H1 (cell line): ENCODE measurements around the gene IL17REL. TPM values are rescaled to one million over a fixed set of nuclear protein-coding genes. Genes with fewer than 3 reads are reported as not detected.

Experiments used
- CTCF ChIA-PET: fragments of 300-600 bp; sonication (Branson Sonifier 250); formaldehyde crosslinking; loops from one replicate; lab custom pipeline; 2021; ENCODE audit not compliant: partially characterized antibody; lab: Charles Lee
- POLR2A ChIA-PET: fragments of 300-600 bp; sonication (Branson Sonifier 250); formaldehyde crosslinking; loops from one replicate; lab custom pipeline; 2021; ENCODE audit warnings: inconsistent platforms; ENCODE audit not compliant: partially characterized antibody; lab: Charles Lee
- DNase-seq, 2 experiments: peaks; one replicate each; pipeline versions ENCODE4 v3.0.0 to v3.0.0-alpha.2; 2010 to 2022; ENCODE audit warnings: low spot score in 2 of 2, low read depth in 1 of 2, mixed read lengths in 1 of 2
- FAIRE-seq: peaks from 2 replicates; lab custom pipeline; 2011; peaks lifted over from hg19 to GRCh38; lab: Jason Lieb, UNC
- H2AFZ ChIP-seq: 2 replicates; pipeline ENCODE4 v1.8.1; 2012; ENCODE audit warnings: low read length, inconsistent platforms
- H2AK5ac ChIP-seq: 2 replicates; pipeline ENCODE4 v1.6.1; 2013; ENCODE audit warnings: low read depth, low read length
- H2BK120ac ChIP-seq: replicated peaks from 2 replicates; pipeline ENCODE3; 2013; ENCODE audit warnings: low read depth, low read length, inconsistent platforms
- H2BK12ac ChIP-seq: 2 replicates; pipeline ENCODE4 v1.6.1; 2013; ENCODE audit warnings: low read depth, low read length
- H2BK15ac ChIP-seq: 2 replicates; pipeline ENCODE4 v1.6.1; 2013; ENCODE audit warnings: low read length
- H2BK20ac ChIP-seq: 2 replicates; pipeline ENCODE4 v1.6.1; 2013; ENCODE audit warnings: low read length
- H2BK5ac ChIP-seq: 2 replicates; pipeline ENCODE4 v1.6.1; 2013; ENCODE audit warnings: low read depth, low read length
- H3K14ac ChIP-seq: 2 replicates; pipeline ENCODE4 v1.6.1; 2013; ENCODE audit warnings: inconsistent platforms; ENCODE audit not compliant: insufficient read length
- H3K18ac ChIP-seq: 2 replicates; pipeline ENCODE4 v1.6.1; 2013; ENCODE audit warnings: low read length; ENCODE audit errors: extremely low read depth
- H3K23ac ChIP-seq: 2 replicates; pipeline ENCODE4 v1.6.1; 2013; ENCODE audit warnings: inconsistent platforms; ENCODE audit not compliant: insufficient read length
- H3K23me2 ChIP-seq: 2 replicates; pipeline ENCODE4 v1.6.1; 2013; ENCODE audit warnings: low read depth, low read length
- H3K27ac ChIP-seq: 2 replicates; pipeline ENCODE4 v1.6.1; 2011; ENCODE audit warnings: low read depth, low read length, inconsistent platforms
- H3K27me3 ChIP-seq, 4 experiments: replicated peaks in 1 of 4; 1 replicate in 1 of 4; 2 replicates in 3 of 4; pipeline versions ENCODE4 v1.6.1 to v1.8.1; 2011 to 2013; ENCODE audit warnings: low read length in 3 of 4, mild to moderate bottlenecking in 3 of 4, inconsistent platforms in 2 of 4, mixed read lengths in 2 of 4, moderate library complexity in 1 of 4; ENCODE audit not compliant: control insufficient read depth in 3 of 4, insufficient read depth in 3 of 4; ENCODE audit errors: extremely low read depth in 1 of 4
- H3K36me3 ChIP-seq, 4 experiments: 2 replicates each; pipeline versions ENCODE4 v1.6.1 to v1.8.1; 2011 to 2013; ENCODE audit warnings: mild to moderate bottlenecking in 4 of 4, low read length in 3 of 4, moderate library complexity in 2 of 4, control low read depth in 1 of 4, inconsistent platforms in 1 of 4; ENCODE audit not compliant: insufficient read depth in 4 of 4, control insufficient read depth in 2 of 4
- H3K4ac ChIP-seq: replicated peaks from 2 replicates; pipeline ENCODE3; 2013; ENCODE audit warnings: low read length, low read depth, mixed read lengths, inconsistent platforms; ENCODE audit not compliant: insufficient read length
- H3K4me1 ChIP-seq, 4 experiments: replicated peaks in 1 of 4; 1 replicate in 1 of 4; 2 replicates in 3 of 4; pipeline versions ENCODE4 v1.6.1 to v1.8.1; 2011 to 2013; ENCODE audit warnings: low read length in 3 of 4, inconsistent platforms in 2 of 4, mixed read lengths in 1 of 4; ENCODE audit not compliant: insufficient read depth in 4 of 4, control insufficient read depth in 3 of 4
- H3K4me2 ChIP-seq, 2 experiments: 2 replicates each; pipeline versions ENCODE4 v1.6.1 to v1.8.1; 2011 to 2013; ENCODE audit warnings: low read depth in 2 of 2, low read length in 2 of 2, control low read depth in 1 of 2, inconsistent platforms in 1 of 2, mild to moderate bottlenecking in 1 of 2; ENCODE audit not compliant: insufficient read depth in 1 of 2
- H3K4me3 ChIP-seq, 4 experiments: fragments of 200-600, 300-600 bp in 1 of 4; sonication (generic), shearing (Covaris generic), sonication (Bioruptor Twin) in 1 of 4; 2 replicates each; pipeline versions ENCODE4 v1.5.1 to v1.8.1; 2011 to 2016; ENCODE audit warnings: low read length in 4 of 4, low read depth in 3 of 4, control low read depth in 2 of 4, inconsistent platforms in 2 of 4, mild to moderate bottlenecking in 2 of 4, mixed read lengths in 1 of 4, moderate library complexity in 1 of 4; ENCODE audit not compliant: insufficient read depth in 2 of 4; ENCODE audit errors: extremely low read depth in 1 of 4
- H3K56ac ChIP-seq: replicated peaks from 2 replicates; pipeline ENCODE3; 2013; ENCODE audit warnings: low read depth, mild to moderate bottlenecking, mixed read lengths, low read length, inconsistent platforms; ENCODE audit not compliant: insufficient read length
- H3K79me1 ChIP-seq: 2 replicates; pipeline ENCODE4 v1.6.1; 2013; ENCODE audit warnings: low read depth, low read length, control low read depth
- H3K79me2 ChIP-seq, 2 experiments: 2 replicates each; pipeline versions ENCODE4 v1.6.1 to v1.8.1; 2012 to 2013; ENCODE audit warnings: low read length in 2 of 2, mild to moderate bottlenecking in 2 of 2, inconsistent platforms in 1 of 2; ENCODE audit not compliant: insufficient read depth in 2 of 2, control insufficient read depth in 1 of 2
- H3K9ac ChIP-seq, 4 experiments: replicated peaks in 1 of 4; 1 replicate in 1 of 4; 2 replicates in 3 of 4; pipeline versions ENCODE4 v1.6.1 to v1.8.1; 2011 to 2013; ENCODE audit warnings: low read depth in 3 of 4, low read length in 3 of 4, control low read depth in 2 of 4, mild to moderate bottlenecking in 2 of 4, moderate library complexity in 2 of 4, inconsistent platforms in 1 of 4; ENCODE audit errors: extremely low read depth in 1 of 4
- H3K9me3 ChIP-seq, 2 experiments: 2 replicates each; pipeline versions ENCODE4 v1.6.1 to v1.8.1; 2012 to 2013; ENCODE audit warnings: mild to moderate bottlenecking in 2 of 2, moderate library complexity in 2 of 2, control low read depth in 1 of 2, inconsistent platforms in 1 of 2, low read depth in 1 of 2, low read length in 1 of 2, mixed read lengths in 1 of 2; ENCODE audit not compliant: insufficient read depth in 2 of 2
- H4K20me1 ChIP-seq, 2 experiments: replicated peaks in 1 of 2; 2 replicates each; pipeline versions ENCODE3 to v1.8.1; 2011 to 2013; ENCODE audit warnings: inconsistent platforms in 2 of 2, low read length in 2 of 2, mild to moderate bottlenecking in 1 of 2; ENCODE audit not compliant: insufficient read depth in 2 of 2, control insufficient read depth in 1 of 2
- H4K5ac ChIP-seq: 2 replicates; pipeline ENCODE4 v1.6.1; 2013; ENCODE audit warnings: low read length, low read depth, mixed read lengths, inconsistent platforms; ENCODE audit not compliant: insufficient read length
- H4K8ac ChIP-seq: 2 replicates; pipeline ENCODE4 v1.8.0; 2013; ENCODE audit warnings: mild to moderate bottlenecking, moderate library complexity, low read length, inconsistent platforms; ENCODE audit not compliant: insufficient read depth; ENCODE audit errors: extremely low read depth
- H4K91ac ChIP-seq: replicated peaks from 2 replicates; pipeline ENCODE3; 2013; ENCODE audit warnings: low read length, mixed read lengths, inconsistent platforms; ENCODE audit not compliant: insufficient read length
- EGR1 ChIP-seq: IDR thresholded peaks from 2 replicates; pipeline ENCODE4 v1.6.1; 2011; ENCODE audit warnings: low read depth, low read length, borderline replicate concordance
- FOSL1 ChIP-seq: IDR thresholded peaks from 2 replicates; pipeline ENCODE4 v1.6.1; 2011; ENCODE audit warnings: mild to moderate bottlenecking, low read depth, low read length, moderate library complexity; ENCODE audit not compliant: insufficient read depth
- GABPA ChIP-seq: IDR thresholded peaks from 2 replicates; pipeline ENCODE4 v1.6.1; 2011; ENCODE audit warnings: mild to moderate bottlenecking, low read length, moderate library complexity, borderline replicate concordance; ENCODE audit not compliant: insufficient read depth
- RNF2 ChIP-seq: fragments of 200-900, 300-1000 bp; sonication (generic); IDR thresholded peaks from 2 replicates; pipeline ENCODE4 v1.7.1; 2016; ENCODE audit warnings: borderline replicate concordance, low read depth, mild to moderate bottlenecking, antibody characterized with exemption, low read length; ENCODE audit not compliant: poor library complexity, severe bottlenecking; ENCODE audit errors: missing control alignments
- SUZ12 ChIP-seq: fragments of 200-600 bp; sonication (generic); IDR thresholded peaks from 2 replicates; pipeline ENCODE4 v1.6.1; 2012; ENCODE audit warnings: mild to moderate bottlenecking, inconsistent platforms, low read length, moderate library complexity, mixed read lengths
- USF2 ChIP-seq: IDR thresholded peaks from 2 replicates; pipeline ENCODE4 v1.6.1; 2011; ENCODE audit warnings: low read length, improper control_type of control experiment
- WGBS, 2 experiments: shearing (Covaris generic) in 1 of 2; methylation state at CpG; one replicate each; pipeline versions ENCODE4 v1.1.6 to v1.1.7; 2013 to 2015; ENCODE audit warnings: low lambda C conversion rate in 2 of 2, mixed read lengths in 2 of 2, inconsistent platforms in 1 of 2, low coverage in 1 of 2, missing lambda C conversion rate in 1 of 2; ENCODE audit not compliant: insufficient replicate concordance in 2 of 2, insufficient coverage in 1 of 2, insufficient read length in 1 of 2; ENCODE audit errors: extremely low coverage in 1 of 2, missing lambda C conversion rate in 1 of 2; 5-methylcytosine and 5-hydroxymethylcytosine counted together
- polyA plus RNA-seq, 7 experiments: library from polyadenylated mRNA; depleted of rRNA in 3 of 7; stranded (reverse) in 5 of 7; unstranded in 2 of 7; fragments of >200 nt in 5 of 7; fragments of 200-250 nt in 2 of 7; gene quantifications; 1 replicate in 5 of 7; 2 replicates in 1 of 7; 4 replicates in 1 of 7; pipeline versions ENCODE4 v1.2.1 to v1.2.3, GENCODE V29; 2011 to 2013; ENCODE audit warnings: missing spikeins in 2 of 7, mixed read lengths in 2 of 7
- total RNA-seq: library from RNA; stranded (reverse); fragmentation: NEBNext Ultra II Directional; extraction: Animal tissue kit (Norgen Biotek cat#: 25700); gene quantifications from 2 replicates; pipeline ENCODE4 v1.2.1, GENCODE V29; 2021

IL17REL gene
- total and polyA plus RNA-seq, 2 of the 8 experiments (the other 6 are each of a cell fraction or from before 2014, with no cell fraction given), result 0.15 to 0.20 TPM

DNA sequence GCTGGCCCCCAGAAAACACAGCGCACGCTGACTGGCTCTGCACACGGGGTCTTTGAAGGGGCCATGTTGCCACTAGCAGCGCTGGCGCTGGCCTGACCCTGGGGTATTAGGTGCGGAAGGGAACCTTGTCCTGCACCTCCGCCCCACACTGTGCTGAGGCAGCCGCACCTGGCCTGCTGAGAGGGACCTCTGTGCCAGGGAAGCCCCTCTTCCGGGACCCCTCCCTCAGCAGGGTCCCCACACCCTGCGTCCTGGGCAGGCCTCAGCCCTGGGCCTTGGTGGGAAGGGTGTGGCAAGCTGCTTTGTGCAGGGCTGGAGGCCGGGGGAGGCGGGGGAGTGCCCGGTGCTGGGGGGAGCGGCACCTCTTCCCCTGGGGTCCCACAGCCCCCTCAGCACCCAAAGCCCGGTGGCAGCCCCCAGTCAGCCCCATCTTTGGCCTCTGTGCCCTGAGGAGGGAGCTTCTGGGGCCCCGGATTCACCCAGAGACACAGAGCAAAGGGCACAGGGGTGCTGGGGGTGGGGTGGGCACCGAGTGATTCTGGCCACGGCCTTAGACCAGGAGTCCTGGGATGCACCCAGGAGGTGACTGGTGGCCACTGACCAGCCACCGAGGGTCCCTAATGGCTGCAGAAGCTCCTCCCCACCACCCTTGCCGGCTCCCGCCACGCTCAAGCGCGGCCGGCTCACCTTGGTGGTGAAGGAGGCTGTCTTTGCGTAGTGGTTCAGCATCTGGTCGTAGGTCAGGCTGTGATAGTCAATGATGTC lies 34.1 kb upstream of the IL17REL start:
- no peak overlapping the region for H3K4me2 ChIP-seq
- no peak overlapping the region for H2AFZ ChIP-seq
- no peaks in the 10 kb centered on the region for H3K27me3 ChIP-seq
- H3K4ac ChIP-seq, result no peak overlapping the region
- no peak overlapping the region for H3K27ac ChIP-seq
- no peak overlapping the region for H2BK12ac ChIP-seq
- TF ChIP-seq SUZ12 (no peak), FOSL1 (no peak), USF2 (no peak), RNF2 (no peak), EGR1 (no peak), GABPA (no peak)
- no peaks in the 10 kb centered on the region; a peak in 1 of 7 replicates for H3K4me1 ChIP-seq
- H3K36me3 ChIP-seq, result no peaks in the 10 kb centered on the region
- no peak overlapping the region for H2BK15ac ChIP-seq
- H3K23ac ChIP-seq, result no peak overlapping the region
- FAIRE-seq, result no peak
- H4K5ac ChIP-seq, result no peak overlapping the region
- H2BK120ac ChIP-seq, result no peak overlapping the region
- no peak overlapping the region for H2BK5ac ChIP-seq
- no peak overlapping the region for H2BK20ac ChIP-seq
- no peak overlapping the region for H4K91ac ChIP-seq
- no peak overlapping the region for H2AK5ac ChIP-seq
- no peak overlapping the region for H3K4me3 ChIP-seq
- no peaks in the 10 kb centered on the region for H3K23me2 ChIP-seq
- H3K79me1 ChIP-seq, result no peaks in the 10 kb centered on the region
- no peaks in the 10 kb centered on the region for H4K20me1 ChIP-seq
- H3K56ac ChIP-seq, result no peak overlapping the region
- H3K79me2 ChIP-seq, result no peaks in the 10 kb centered on the region
- 94% methylated on average over 19 of the region's 27 CpGs; no CpG with 5 or more reads in 1 of the 2 experiments for WGBS, 2 experiments
- H3K9me3 ChIP-seq, result no peaks in the 10 kb centered on the region
- no peak for DNase-seq
- peak overlapping the region; percentile 11; the same call in 1 of the 2 replicates for H4K8ac ChIP-seq
- no peak overlapping the region for H3K14ac ChIP-seq
- ChIA-PET POLR2A (no interaction called here), CTCF (interaction anchor here (0.8 to 2.5 kb wide), 3 partner anchors 10 to 16 kb away, joined by 3 to 8 read pairs (median 3); no protein-coding TSS in a partner anchor)
- no peak overlapping the region for H3K9ac ChIP-seq
- H3K18ac ChIP-seq, result no peak overlapping the region
